Activated CD4-positive, alpha-beta T cell treated with anti-CD3 and anti-CD28 coated beads, Interleukin-2, Interleukin-4, amounts not matched to agents 100 ng/mL and 50 ng/mL, durations not matched to agents 16 hours and 8 hours (primary cell): Measurements from ENCODE around the gene LAPTM5.
"Not testable (repeated sequence)": the region's sequence is repeated elsewhere in the genome, so short reads cannot be mapped to it uniquely, and the experiment has no call there.

ENCODE experiments used
- DNase-seq: peaks from one replicate; pipeline ENCODE4 v3.0.0-alpha.2; 2020; ENCODE audit warnings: low spot score

The LAPTM5 gene

DNA sequence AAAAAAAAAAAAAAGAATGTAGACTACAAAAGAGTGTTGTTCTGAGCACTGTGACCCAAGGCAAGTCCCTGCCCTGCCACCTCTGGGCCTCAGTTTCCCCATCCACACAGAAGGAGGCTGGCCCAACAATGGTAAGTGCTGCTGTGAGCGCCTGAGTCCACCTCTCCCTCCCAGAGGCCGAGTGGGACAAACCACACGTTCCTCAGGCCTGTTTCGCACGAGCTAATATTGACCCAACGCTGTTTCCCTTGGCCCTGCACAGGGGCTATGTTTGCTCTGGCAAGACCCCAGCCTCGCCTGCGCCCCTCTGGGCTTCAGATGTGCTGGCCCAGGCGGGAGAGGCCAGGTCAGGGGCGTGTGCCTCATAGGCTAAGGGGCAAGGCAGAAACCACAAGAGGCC is 12.6 kb upstream of the LAPTM5 start:
- no peak for DNase-seq

DNA sequence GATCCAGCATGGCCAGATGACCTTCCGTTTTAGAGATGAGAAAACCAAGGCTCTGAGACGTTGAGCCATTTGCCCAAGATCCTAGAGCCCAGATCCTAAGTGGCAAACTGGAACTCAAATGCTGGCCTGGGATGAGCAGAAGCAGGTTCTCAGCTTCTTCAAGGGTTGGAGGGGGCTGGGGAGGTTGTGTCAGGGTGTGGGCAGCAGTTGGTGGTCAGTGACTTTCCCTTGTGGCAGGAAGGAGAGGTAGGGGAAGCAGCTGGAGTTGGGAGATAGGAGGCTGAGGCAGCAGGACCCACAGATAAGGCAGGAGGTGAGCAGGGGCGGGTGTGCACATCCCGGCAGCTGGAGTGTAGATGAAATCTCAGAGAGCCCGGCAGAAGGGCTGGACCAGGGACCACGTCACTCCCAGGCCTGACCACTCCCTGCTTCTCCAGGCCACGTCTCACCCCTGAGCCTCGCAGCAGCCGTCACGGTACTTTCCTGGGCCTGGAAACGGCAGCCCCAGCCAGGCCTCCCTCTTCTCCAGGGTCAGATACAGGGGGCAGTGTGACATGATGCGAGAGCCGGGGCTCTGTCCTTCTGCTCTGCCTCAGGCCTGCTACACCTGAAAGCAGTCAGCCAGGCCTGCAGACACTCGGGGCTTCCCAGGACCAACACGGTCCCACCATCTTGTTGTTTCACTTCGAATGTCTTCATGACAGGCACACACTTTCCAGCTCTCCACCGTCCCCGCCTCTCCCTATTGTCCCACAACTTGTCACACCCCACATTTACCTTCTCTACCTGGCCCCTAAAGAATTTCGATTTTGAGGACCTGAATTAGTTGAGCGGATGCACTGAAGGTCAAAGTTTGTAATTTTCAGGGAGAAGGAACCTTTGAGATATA is 11.5 kb upstream of the LAPTM5 start:
- DNase-seq, result no peak

DNA sequence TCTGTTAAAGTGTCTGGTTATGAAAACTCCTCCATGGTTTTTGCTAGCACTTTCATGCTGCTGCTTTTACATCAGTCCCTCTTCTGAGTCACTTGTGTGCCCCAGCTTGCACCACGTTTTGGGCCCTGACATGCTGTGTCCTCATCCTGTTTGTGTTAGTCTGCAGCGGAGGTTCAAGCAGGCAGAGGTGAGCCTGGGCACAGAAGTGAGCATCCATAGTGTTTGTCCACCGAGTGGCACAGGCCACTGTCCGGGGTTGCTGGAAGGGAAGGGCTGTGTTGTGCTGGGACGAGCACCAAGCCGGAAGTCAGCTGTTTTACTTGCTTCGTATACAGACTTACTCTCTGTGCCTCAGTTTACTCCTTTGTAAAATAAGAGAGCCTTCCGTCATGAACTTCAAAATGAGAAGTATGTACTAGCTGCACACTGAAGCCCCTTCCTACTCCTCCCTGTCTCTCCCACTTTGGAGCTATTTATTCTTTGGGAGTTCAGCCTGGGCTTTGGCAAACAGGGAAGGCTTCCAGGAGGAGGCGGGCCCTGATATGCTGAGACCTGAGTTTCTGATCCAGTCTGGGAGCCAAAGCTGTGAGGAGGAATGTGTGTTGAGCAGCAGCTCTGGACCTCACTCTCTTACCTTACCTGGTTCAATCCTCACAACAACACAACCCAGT is 10.7 kb upstream of the LAPTM5 start:
- DNase-seq, result no peak

DNA sequence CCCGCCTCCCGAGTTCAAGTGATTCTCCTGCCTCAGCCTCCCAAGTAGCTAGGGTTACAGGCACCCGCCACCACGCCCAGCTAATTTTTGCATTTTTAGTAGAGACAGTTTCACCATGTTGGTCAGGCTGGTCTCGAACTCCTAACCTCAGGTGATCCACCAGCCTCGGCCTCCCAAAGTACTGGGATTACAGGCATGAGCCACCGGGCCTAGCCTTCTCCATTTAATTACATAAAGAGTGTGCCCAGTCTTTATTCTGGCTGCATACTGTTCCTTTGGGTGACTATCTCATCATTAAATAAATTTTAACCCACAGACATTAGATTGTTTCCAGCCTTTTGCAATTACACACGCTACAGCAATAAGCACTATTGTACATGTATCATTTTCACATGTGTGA is 9.4 kb upstream of the LAPTM5 start:
- not testable (repeated sequence) for DNase-seq

DNA sequence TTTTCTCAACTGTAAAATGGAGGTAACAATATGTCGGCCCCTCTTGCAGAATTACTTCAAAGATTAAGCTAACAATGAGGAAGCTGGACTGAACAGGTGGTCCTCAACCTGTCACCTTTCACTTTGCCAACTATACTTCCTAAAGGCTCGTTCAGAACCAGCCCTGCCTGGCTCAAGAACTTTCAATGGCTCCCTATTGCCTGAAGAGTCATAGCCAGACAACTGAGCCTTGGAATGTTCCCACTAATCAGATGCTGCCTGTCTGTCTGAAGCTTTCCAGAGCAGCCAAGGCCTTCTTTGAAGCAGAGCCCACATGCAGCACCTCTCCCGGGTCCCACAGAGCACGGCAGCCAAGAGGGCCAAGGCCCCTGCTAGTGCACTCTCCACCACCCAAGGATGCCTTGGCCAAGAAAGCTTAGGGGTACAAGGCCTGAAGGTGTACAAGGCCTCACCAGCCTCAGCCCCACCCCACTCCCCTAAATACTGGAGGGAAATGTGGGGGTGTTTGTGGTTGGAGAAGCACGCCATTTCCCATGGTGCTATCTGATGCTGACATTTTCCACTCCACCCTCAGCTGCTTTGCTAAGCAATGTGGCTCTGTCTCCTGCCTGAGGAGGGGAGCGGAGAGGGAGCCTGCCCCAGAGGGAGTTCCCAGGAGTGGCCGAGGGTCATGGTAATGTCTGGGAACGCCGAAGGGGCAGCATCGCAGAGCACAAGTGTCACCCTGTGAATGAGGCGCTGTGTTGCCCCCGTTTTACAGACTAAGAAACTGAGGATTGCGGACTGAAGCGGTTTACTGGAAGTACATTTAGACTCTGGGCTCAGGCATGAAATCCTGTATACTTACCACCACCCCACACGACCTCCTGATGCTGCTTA is 8.2 kb upstream of the LAPTM5 start:
- no peak for DNase-seq

DNA sequence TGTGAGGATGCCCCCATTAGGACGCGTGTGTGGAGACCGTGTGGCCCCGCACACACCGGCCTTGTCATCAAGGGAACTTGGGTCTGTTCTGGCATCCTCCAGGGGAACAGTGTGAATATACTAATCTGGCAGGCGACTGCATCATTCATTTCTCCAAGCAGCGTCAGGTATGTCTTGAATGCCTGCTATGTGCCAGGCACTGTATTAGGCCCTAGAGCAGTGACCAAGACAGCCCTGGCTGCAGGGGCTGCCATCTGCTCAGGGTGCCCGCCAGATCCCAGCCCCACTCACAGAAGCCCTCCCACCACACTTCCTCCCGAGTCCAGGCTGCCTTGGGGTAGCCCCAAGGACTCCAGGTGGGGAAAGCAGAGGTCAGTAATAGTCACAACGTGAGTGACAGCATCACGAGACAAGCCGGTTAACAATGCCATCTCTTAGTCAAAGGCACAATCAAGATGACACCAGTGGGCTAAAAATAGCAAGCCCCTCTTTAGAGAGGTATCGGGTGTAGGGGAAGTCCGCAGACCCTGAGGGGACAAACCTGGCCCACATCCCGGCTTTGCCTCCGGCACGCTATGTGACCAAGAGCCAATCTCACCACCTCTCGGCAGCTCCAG is 7.5 kb upstream of the LAPTM5 start:
- no peak for DNase-seq

DNA sequence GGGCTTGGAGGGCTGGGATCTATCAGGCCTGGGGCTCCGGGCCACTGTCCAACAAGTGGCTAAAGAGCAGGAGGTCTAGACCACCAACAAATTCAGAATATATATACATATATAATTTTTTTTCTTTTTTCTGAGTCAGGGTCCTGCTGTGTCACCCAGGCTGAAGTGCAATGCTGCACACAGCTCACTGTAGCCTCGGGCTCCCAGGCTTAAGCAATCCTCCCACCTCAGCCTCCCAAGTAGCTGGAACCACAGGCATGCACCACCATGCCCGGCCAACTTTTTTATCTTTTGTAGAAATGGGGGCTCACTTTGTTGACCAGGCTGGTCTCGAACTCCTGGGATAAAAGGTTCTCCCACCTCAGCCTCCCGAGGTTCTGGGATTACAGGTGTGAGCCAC is 6.8 kb upstream of the LAPTM5 start:
- DNase-seq, result no peak

DNA sequence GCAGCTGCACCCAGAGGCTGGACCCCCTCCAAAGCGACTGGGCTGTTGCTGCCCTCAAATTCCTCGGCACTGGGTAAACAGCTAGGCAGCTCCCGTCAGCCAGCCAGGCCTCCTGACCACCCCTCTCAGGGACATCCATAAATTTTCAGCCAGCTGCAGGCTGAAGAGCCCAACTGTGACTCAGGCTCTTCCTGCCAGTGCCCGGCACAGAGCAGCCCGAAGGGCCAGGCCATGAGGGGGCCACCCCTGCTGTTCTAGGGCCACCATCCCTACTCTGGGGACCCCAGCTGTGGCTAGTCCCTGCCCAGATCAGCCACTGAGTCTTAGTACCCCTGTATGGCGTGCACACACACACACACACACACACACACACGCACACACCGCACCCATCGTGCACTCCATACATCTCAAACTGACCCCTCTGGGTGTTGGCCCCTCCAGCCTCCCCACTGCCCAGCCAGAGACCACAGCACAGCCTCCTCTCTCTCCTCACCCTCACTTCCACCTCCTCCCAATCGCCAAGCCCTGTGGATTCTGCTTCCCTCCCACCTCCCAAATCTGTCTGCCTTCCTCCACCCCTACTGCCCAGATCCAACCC is 6.2 kb upstream of the LAPTM5 start:
- DNase-seq, result no peak

DNA sequence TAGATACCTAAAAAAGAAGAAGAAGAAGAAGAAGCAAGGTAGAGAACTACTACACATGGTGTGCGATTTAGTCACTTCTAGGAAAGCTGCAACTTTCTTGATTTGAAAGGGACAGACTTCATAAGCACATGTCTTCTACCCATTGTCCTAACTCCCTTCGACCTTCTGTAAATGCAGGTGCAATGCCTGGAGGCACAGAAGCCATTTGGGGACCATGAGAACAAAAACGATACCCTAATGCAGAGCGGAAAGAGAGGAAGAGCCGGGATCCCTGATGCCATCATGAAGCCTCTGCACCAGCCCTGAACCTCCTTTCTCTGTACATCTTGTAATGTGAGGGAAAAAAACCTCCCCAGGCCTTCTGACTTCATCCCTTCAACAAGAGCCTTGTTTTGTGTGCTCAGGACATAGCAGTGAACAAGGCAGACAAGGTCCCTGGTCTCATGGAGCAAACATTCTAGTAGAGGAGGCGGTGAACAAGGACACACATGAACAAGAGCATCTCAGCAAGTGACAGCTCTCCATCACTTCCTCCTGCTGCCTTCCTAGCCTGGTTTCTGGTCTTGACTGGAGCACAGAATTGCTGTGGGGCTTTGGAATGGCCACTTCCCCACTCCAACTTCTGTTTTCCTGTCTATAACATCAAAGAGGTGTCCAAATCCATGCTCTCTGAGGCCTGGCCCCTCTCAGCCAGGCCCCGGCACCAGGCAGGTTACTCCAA is 5.5 kb upstream of the LAPTM5 start:
- DNase-seq, result no peak

DNA sequence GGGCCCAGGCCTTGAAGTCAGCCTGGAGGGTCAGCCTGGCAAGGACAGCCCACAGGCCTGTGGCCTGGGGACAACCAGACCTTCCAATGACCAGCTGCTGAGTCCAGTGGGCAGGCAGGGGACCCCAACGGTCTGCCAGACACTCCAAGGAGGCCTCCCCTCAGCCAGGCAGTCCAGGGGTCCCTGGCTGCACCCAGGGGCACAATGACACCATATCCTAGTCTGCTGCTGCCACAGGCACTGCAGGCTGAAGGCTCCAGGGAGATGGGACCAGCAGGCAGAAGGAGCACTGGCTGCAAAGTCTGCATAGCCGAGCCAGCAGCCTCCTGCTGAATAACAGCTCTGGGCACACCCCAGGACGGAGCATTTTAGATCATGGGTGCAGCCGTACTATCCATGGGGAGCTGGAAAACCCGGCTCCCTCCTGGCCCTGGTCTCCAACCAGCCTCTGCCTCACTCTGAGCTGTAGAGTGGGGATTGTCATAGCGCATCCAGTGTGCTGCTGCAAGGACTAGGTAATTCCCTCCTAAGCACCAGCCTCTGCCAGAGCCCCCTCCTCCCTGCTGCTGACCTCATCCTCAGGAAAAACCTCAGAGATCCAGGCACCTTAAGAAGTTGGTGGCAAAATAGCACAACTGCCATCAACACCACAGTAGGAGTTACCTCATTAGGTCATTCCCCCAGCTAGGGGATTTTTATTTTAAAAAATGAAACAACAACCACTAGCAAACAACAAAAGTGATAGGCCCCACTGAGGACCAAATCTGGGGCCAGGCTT is 4.8 kb upstream of the LAPTM5 start:
- no peak for DNase-seq

DNA sequence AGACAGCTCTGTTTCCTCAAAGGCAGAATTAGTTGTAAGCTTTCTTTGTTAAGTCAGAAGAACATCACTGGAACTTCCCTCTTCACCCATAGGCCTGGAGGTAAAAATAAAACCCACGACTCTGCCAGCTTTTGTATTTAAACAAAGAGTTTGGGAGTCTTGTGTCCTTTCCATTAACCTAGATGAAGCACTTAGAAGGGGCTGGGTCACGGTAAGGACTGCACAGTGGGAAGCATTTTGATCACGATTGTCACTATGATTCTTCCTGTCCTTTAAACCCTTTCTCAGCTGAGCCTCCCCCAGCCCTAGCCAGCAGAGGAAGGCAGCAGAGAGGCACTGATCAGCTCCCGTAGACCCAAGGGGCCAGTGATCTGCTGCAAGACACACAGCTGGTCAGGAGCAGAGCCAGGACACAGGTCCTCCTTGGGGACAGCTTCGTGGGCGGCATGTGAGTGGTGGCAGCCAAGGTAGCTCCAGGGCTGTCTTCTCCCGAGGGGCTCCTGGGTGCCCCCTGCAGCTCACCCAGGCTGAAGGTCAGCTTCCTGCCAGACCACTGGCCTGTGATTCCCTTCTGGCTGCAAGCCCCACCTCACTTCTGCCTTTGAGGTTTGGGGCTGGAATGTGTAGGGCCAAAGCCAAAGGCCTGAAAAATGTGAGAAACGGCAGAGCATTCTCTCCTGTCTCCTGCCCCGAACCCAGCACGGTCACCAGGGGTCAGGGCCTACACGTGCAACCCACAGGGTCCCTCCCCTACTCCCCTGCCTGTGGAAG is 4.0 kb upstream of the LAPTM5 start:
- no peak for DNase-seq

DNA sequence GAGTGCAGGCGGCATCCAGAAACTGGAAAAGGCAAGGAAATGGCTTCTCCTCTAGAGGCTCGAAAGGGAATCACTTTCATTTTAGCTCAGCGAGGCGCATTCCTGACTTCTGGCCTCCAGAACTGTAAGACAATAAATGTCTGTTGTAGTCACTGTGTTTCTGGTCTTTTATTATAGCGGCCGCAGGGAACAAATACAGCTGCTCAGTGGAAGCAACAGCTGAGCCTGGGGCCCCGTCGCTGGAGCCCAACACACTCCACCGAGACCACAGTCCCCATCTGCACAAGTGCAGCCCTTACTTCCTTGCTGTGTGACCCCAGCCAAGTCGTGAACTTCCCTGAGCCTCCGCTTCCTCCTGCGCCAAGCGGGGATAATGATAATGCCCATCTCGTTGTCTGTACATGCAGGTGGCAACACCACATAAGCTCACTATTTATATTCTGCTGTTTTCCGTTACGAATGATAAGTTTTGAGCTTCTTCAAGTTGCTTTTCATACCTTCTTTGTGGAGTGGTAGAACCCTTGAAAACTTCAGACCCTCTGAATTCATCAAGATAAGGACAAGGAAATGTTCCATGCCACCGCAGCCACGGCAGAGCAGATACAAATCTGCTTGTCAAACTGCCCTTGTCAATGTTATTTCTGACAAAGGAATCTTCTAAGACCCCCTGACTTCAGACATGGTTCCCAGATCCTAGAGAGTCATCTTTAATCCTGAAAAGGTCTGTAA is 3.2 kb upstream of the LAPTM5 start:
- no peak for DNase-seq

DNA sequence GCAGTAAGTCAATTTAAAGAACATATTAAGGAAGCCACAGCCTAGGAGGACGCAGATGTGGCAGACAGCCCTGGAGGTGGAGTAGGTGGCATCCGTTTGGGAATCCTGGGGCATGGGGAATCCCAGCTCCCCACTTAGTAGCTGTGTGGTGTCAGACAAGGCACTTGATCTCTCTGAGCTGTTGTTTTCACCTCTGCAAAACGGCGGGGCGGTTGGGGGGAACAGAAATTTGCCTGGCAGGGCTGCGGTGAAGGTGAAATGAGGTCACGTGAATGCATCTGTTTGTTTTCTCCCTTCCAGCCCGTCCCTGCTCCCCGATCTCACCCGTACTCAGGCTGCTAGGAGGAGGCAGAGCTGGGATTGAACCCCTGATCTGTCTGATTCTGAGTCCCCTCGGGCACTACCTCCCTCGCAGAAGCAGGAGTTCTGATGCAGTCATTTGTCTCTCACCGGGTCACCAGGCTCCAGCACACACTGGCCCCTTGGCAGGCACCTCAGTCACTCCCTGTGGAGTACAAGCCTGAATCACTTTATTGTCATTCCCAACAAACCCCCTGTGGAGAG is 2.2 kb upstream of the LAPTM5 start:
- DNase-seq, result no peak

DNA sequence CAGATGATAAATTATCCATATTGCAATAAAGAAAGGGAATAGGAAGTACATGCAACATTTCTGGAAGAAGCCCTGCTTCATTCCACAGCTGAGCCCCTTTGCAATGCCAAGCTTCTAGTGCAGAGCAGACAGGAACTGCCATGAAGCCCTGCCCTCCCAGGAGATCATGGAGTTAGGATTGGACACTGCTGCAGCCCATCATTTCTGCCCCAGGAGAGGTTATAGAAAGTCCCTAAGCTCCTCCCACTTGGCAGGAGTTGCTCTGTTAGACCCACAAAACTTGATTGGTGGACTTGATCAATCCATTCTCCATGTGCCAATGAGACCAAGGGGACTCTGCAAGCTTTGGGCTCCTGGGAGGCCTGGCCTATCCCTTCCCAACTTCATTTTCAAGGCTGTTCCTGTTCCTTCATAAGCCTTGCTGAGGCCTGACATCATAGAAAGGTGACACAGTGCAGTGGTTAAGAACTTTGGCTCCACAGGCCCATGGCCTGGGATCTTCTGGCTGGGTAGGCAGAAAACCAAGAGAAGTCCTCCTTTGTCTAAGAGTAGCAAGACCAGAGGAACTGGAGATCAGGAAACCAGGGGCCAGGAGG is 1.3 kb upstream of the LAPTM5 start:
- peak; percentile 50 for DNase-seq

DNA sequence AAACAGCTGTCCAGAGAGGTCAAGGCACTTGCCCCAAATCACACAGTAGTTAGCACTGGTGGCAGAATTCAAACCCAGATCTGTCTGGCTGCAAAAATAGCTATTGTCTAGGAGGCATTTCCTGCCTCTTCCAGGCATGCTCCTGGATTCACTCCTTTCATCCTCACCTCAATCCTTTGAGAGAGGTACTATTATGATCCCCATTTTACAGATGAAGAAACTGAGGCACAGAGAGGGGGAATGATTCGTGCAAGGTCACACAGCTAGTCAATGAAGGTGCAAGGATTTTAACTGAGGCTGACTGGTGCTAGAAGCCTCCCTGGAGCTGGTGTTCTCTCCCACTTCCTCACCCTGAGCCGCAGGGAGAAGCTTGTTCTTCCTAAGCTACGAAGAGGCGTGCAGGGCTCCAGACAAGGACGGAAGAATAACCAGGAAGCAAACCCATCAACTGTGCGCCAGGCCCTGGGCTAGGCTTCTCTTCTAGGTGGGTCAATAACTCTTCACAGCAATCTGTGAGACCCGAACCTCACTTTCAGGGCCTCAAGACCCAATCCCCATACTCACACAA is 631 bp upstream of the LAPTM5 start:
- no peak for DNase-seq

DNA sequence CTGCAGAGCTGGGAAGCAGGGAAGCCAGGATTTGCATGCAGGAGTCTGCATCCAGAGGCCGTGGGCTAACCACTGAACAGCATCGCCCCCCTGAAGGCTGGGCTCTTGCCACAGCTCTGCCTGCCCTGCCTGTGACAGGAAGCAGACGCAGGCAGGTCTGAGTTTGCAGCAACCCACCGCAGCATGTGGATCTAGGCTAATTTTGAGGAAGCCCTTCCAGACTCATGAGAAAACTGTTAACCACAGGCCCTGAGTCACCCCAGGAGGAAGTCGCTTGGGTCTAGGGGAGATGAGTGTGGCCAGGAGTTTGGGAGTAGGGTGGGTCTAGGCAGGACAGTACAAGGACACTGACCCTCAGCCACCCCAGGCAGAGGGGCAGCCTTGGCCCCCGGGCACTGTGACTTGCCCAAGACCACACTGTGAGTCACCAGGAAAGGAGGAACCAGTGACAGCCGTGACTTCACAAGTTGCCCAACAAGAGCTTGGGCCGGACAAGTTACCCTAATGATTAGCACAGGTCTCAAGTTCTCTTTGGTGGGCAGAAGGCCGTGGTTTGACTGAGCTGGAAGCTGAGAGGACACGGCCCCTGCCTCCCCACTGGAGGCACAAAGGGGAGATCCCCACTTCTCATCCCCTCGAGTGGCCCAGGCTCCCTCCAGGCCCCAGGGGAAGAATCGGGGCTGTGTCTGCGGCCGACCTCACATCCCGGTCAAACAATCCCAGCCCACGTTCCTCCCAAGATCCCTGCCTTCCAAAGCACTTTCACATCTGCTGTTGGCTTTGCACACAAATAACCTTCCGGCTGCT is 826 bp downstream of the LAPTM5 start:
- DNase-seq, result peak; percentile 85

DNA sequence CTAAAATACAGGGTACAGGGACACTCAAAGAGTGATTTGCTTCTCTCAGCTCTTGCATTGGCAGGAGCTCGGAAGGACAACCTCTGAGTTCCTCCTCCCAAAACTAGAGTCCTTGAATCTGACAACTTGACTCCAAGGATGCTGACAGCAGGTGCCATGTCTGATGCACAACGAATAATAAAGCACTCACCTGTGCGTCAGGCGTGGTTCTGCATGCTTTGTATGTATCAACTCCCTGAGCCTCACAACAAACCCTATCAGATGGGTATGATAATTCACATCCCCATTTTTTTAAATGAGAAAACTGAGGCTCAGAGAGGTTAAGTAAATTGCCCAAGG is 1.4 kb downstream of the LAPTM5 start:
- DNase-seq, result no peak
